ENCODE measurements around the gene GGTLC1.
"Not testable (repeated sequence)": the region's sequence is repeated elsewhere in the genome, so short reads cannot be mapped to it uniquely, and the experiment has no call there.

DNA sequence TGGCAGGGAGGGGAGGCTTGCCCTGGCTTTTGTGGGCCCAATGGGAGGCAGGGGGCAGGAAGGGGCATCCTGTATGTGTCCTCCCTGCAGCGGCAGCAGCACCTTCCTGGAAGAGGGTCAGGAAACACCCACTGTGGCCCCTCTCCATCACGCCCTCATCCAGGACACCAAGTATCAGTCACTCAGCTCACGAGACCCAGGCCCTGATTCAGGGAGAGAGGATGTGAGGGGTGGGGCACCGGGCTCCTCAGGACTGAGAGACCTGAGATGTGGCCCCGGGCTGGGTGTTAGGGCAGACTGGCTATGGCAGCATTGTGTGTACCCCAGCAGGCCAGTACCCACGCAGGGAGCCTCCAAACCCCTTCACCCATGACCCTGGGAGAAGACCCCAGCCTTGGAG, 9.2 kb downstream of the GGTLC1 start:
- TF ChIP-seq CTCF, POLR2AphosphoS5 (IDR thresholded peaks at IDR 0.05): not testable (repeated sequence)
